ENCODE results near the gene NLGN3. TPM values are rescaled to one million over a fixed set of nuclear protein-coding genes. Genes with fewer than 3 reads are reported as not detected.

NLGN3 gene
- total RNA-seq, 4 donors from 2014 or later, result 1.1 to 1.6 TPM; not detected in 2

DNA sequence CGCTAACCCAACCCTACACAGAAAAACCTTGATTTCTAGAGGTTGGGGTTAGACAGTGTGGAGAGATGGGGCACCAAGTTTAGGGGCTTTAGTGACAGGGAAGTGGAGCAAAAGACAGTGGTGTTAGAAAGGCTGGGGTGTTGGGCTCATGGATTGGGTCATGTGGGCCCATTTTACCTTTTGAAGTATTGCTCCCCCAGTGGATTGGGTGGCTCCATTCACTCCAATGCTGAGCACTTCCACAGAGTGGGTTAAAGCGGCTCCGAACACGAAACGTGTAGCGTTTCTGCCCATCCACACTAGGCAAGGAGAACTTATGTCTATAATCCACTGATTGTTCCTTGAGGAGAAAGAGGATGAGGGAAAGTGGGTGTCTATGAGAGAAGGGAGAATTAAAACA is 35.6 kb upstream of the NLGN3 start:
- H3K27me3 ChIP-seq, result no peaks in the 10 kb centered on the region
- peaks cover 0 to 4% (median 0%) of the 10 kb centered on the region in 4 donors for H3K4me1 ChIP-seq
- no peak for TF ChIP-seq POLR2A (IDR thresholded peaks at IDR 0.05)
- TF ChIP-seq, protein P1, sequence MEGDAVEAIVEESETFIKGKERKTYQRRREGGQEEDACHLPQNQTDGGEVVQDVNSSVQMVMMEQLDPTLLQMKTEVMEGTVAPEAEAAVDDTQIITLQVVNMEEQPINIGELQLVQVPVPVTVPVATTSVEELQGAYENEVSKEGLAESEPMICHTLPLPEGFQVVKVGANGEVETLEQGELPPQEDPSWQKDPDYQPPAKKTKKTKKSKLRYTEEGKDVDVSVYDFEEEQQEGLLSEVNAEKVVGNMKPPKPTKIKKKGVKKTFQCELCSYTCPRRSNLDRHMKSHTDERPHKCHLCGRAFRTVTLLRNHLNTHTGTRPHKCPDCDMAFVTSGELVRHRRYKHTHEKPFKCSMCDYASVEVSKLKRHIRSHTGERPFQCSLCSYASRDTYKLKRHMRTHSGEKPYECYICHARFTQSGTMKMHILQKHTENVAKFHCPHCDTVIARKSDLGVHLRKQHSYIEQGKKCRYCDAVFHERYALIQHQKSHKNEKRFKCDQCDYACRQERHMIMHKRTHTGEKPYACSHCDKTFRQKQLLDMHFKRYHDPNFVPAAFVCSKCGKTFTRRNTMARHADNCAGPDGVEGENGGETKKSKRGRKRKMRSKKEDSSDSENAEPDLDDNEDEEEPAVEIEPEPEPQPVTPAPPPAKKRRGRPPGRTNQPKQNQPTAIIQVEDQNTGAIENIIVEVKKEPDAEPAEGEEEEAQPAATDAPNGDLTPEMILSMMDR (IDR thresholded peaks at IDR 0.05), result no peak
- no peak for DNase-seq
- peak overlapping the region in 1 of 4 donors; percentile 78 for H3K27ac ChIP-seq
- H3K4me3 ChIP-seq, result peak overlapping the region in 2 of 4 donors; percentile 9 to 48
- H3K36me3 ChIP-seq, result no peaks in the 10 kb centered on the region
- H3K9me3 ChIP-seq, result no peaks in the 10 kb centered on the region

DNA sequence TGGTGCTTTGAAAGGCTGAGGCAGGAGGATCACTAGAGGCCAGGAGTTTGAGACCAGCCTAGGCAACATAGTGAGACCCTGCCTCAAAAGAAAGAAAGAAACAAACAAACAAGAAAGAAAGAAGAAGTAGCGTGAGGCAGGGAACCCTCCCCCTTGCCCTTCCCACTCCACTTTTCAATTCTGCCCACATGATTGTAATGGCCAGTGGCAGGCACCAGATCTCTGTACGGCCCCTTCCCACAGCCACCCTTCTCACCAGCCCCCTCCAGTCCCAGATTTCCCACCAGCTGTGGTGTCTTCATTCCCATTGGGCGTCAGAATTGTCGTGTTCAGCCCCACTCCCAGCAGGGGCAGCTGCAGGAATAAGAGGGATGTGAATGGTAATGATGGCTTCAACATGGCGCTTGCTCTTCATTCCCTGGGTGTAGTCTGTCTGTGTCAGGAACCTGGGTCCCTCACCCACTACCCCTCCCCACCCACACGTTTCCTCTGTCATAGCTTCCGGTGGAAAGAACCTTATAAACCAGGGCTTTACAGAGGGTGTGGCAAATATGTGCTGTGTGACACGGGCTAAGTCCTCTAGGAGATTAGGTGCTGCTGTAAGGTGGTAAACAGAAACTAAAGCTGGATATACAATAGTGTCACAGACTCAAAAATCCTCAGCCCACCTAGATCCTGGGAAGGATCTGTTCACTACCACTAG is 33.3 kb upstream of the NLGN3 start, which contains the start of gene IL2RG:
IL2RG (minus strand) TSS at position 437 of the 703 bp plus-strand sequence; CDS start at position 399, 38 bp downstream.
- H3K36me3 ChIP-seq, result no peaks in the 10 kb centered on the region
- H3K9me3 ChIP-seq, result no peaks in the 10 kb centered on the region
- H3K27me3 ChIP-seq, result no peaks in the 10 kb centered on the region
- peak within 1 kb of the TSS; percentile 36 to 48 (median 44) for H3K4me3 ChIP-seq
- no peaks in the 10 kb centered on the region for H3K4me1 ChIP-seq
- peak; percentile 66 to 92 (median 85) for DNase-seq
- TF ChIP-seq, protein P1 (IDR thresholded peaks at IDR 0.05), result no peak
- TF ChIP-seq POLR2A (IDR thresholded peaks at IDR 0.05), result peak; percentile 70 to 79
- H3K27ac ChIP-seq, result peak within 1 kb of the TSS; percentile 75 to 87 (median 78)

DNA sequence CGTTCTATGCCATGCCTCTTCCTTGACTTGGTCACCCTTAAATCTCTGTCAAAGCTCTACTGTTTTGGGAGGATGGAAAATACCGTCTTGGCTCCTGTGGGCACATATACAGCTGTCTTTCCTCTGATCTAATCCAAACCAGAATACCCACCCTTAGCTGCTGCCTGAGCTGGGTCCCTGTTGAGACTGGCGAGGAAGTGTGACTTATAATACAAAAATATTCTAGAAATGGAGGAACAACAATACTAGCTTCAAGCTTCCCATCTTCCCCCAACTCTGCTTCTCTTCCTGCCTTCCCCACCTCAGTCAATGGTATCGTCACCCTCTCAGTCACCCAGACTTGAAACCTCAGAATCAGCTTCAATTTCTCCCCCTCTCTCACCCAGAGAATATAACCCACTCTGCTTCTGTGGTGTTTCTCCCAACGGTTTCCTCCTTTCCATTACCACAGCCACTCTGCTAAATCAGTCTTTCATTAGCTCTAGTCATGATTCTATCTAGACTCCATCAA is 32.7 kb upstream of the NLGN3 start:
- H3K4me3 ChIP-seq, result peak overlapping the region; percentile 9 to 48 (median 38)
- no peaks in the 10 kb centered on the region for H3K4me1 ChIP-seq
- H3K9me3 ChIP-seq, result no peaks in the 10 kb centered on the region
- H3K27ac ChIP-seq, result peak overlapping the region; percentile 75 to 87 (median 78)
- no peaks in the 10 kb centered on the region for H3K27me3 ChIP-seq
- no peak for DNase-seq
- TF ChIP-seq, protein P1 (IDR thresholded peaks at IDR 0.05), result no peak
- TF ChIP-seq POLR2A (IDR thresholded peaks at IDR 0.05), result no peak
- H3K36me3 ChIP-seq, result no peaks in the 10 kb centered on the region

DNA sequence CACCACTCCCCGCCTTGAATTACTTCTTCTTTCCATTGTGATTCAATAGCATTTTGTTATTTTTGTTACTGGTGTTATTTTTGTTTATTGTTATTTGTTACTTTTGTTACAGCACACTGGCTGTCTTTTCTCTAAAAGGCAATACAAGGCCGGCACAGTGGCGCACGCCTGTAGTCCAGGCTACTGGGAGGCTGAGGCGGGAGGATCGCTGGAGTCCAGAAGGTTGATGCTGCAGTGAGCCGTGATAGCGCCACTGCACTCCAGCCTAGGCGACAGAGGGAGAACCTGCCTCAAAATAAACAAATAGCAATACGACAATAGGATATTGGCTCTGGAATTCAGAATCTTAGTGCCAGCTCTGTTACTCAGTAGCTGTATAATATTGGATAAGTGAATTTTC is 27.3 kb upstream of the NLGN3 start:
- no peaks in the 10 kb centered on the region for H3K9me3 ChIP-seq
- no peak overlapping the region for H3K4me3 ChIP-seq
- no peaks in the 10 kb centered on the region for H3K27me3 ChIP-seq
- peaks cover 0 to 11% (median 0%) of the 10 kb centered on the region in 4 donors for H3K4me1 ChIP-seq
- TF ChIP-seq, protein P1 (IDR thresholded peaks at IDR 0.05), result no peak
- TF ChIP-seq POLR2A (IDR thresholded peaks at IDR 0.05), result no peak
- peaks cover 0 to 16% (median 0%) of the 10 kb centered on the region in 3 donors for H3K36me3 ChIP-seq
- no peak for DNase-seq
- peak overlapping the region in 1 of 4 donors; percentile 82 for H3K27ac ChIP-seq

DNA sequence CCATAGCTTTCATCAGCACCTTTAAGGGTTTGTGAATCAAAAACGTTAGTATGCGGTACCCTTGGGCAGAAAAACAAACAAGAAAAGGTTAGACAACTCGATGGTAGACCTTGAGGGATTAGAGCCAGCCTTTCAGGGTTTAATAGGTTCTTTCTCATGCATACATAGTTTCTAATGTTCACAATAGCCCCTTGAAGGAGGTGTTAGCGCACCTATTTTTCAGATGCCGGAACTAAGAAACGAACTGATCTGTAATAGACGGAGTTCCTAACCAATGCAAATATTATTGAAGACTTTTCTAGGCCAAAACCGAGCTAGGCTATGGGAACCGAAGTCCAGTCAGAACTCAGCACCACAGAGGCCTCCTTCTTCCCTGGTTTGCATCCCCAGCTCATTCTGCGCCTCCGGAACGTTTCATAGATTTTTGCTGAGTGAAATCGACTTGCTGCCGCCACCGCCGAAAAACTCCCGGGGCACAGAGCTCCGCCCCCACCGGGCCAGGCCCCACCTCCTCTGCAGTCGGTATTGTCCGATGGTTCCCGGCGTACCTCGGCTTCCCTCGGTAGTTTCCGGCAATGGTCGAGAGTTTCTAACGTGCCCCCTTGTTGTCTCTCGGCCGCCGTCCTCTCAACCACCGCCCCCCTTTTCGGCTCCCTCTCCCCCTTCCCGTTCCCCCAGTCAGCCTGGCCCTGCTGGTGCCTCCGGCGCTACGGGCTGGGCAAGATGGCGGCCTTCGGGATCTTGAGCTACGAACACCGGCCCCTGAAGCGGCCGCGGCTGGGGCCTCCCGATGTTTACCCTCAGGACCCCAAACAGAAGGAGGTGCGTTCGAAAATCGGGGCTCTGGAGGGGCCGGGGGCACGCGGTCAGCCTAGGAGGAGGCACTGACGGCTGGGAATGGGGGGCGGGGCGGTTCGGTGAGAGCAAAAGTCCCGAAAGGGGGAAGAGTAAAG is 26.3 kb upstream of the NLGN3 start, which contains the start of gene MED12:
MED12 (plus strand) TSS at position 565 of the 953 bp plus-strand sequence; CDS start at position 724, 159 bp downstream.
- H3K4me1 ChIP-seq, result peaks cover 0 to 11% (median 0%) of the 10 kb centered on the region in 4 donors
- peak; percentile 81 to 91 (median 86) for DNase-seq
- peak within 1 kb of the TSS; percentile 82 to 88 (median 84) for H3K27ac ChIP-seq
- peaks cover 0 to 24% (median 0%) of the 10 kb centered on the region in 3 donors for H3K36me3 ChIP-seq
- TF ChIP-seq, protein P1 (IDR thresholded peaks at IDR 0.05), result no peak
- TF ChIP-seq POLR2A (IDR thresholded peaks at IDR 0.05), result peak in 1 of 2 donors; percentile 19
- H3K9me3 ChIP-seq, result no peaks in the 10 kb centered on the region
- H3K4me3 ChIP-seq, result peak within 1 kb of the TSS; percentile 58 to 78 (median 66)
- no peaks in the 10 kb centered on the region for H3K27me3 ChIP-seq
